ENCODE data around the gene PDGFA.

The PDGFA gene

GRCh38 chr7:519484-520390, at the start of gene PDGFA:
Gene PDGFA (minus strand): TSS chr7:519846. CDS start chr7:519001, 845 bp downstream.
- peak; percentile 68 for DNase-seq (ENCODE audit: low read depth)
- TF ChIP-seq CTCF (IDR thresholded peaks at IDR 0.05; ENCODE audit: insufficient read depth, low read depth, low read length, missing control alignments): no peak
- peak within 1 kb of the TSS; percentile 73 for H3K4me3 ChIP-seq (ENCODE audit: low read length)

GRCh38 chr7:568031-568951, 48.6 kb upstream of the PDGFA start:
- TF ChIP-seq CTCF (IDR thresholded peaks at IDR 0.05; ENCODE audit: insufficient read depth, low read depth, low read length, missing control alignments): no peak
- no peak for DNase-seq (ENCODE audit: low read depth)

GRCh38 chr7:567305-567883, 47.7 kb upstream of the PDGFA start:
- DNase-seq (ENCODE audit: low read depth): no peak
- TF ChIP-seq CTCF (IDR thresholded peaks at IDR 0.05; ENCODE audit: insufficient read depth, low read depth, low read length, missing control alignments): no peak
- no peak overlapping the region for H3K4me3 ChIP-seq (ENCODE audit: low read length)

More at GRCh38 chr7:568031-568951, 48.6 kb upstream of the PDGFA start:
- H3K4me3 ChIP-seq (ENCODE audit: low read length): no peak overlapping the region

GRCh38 chr7:566100-566499, 46.5 kb upstream of the PDGFA start:
- DNase-seq (ENCODE audit: low read depth): no peak
- no peak for TF ChIP-seq CTCF (IDR thresholded peaks at IDR 0.05; ENCODE audit: insufficient read depth, low read depth, low read length, missing control alignments)
- H3K4me3 ChIP-seq (ENCODE audit: low read length): no peak overlapping the region

GRCh38 chr7:564176-564865, 44.7 kb upstream of the PDGFA start:
- no peak for TF ChIP-seq CTCF (IDR thresholded peaks at IDR 0.05; ENCODE audit: insufficient read depth, low read depth, low read length, missing control alignments)
- DNase-seq (ENCODE audit: low read depth): no peak
- H3K4me3 ChIP-seq (ENCODE audit: low read length): no peak overlapping the region

GRCh38 chr7:563629-564170, 44.1 kb upstream of the PDGFA start:
- no peak for DNase-seq (ENCODE audit: low read depth)
- no peak for TF ChIP-seq CTCF (IDR thresholded peaks at IDR 0.05; ENCODE audit: insufficient read depth, low read depth, low read length, missing control alignments)
- no peak overlapping the region for H3K4me3 ChIP-seq (ENCODE audit: low read length)
